ENCODE results near the gene DEDD.

- TF ChIP-seq POLR2A (IDR thresholded peaks at IDR 0.05; ENCODE audit: low read depth, low read length) (no peak), TAF1 (IDR thresholded peaks at IDR 0.05; ENCODE audit: low read depth, low read length) (no peak), POLR2AphosphoS5 (IDR thresholded peaks at IDR 0.05; ENCODE audit: low read depth, low read length) (no peak), PAX5 (IDR thresholded peaks at IDR 0.05; ENCODE audit: insufficient read depth, low read length, severe bottlenecking) (no peak)
These were observed 41.4 kb downstream of the DEDD start for GRCh38 chr1:161091093-161091492.

Data from GM12891 (cell line).